ENCODE data around the gene COL23A1.
"Not testable (repeated sequence)": the region's sequence is repeated elsewhere in the genome, so short reads cannot be mapped to it uniquely, and the experiment has no call there.

COL23A1 gene

DNA sequence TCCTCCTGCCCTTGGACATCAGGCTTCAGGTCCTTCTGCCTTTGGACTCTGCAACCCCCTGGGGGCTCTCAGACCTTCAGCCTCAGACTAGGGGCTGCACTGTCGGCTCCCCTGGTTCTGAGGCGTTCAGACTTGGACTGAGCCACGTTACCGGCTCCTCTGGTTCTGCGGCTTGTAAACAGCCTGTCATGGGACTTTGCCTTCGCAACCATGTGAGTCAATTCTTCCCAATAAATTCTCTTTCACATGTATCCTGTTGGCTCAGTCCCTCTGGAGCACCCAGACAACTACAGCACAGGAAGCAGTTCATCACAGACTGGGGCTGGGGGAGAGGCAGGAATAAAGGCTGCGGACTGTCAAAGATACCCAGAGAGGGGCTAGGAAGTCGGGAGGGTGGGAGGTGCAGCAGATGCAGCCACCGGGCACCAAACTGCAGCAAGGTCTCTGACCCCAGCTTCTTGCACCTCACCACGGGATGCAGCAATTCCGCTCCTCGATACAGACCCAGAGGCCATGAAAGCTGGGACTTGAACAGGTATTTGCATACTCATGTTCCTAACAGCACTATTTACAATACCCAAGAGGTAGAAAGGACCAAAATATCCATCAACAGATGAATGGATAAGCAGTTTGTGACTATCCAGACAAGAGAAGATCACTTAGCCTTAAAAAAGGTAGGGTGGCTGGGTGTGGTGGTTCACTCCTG, 100.8 kb downstream of the COL23A1 start:
- no peaks in the 10 kb centered on the region for H3K36me3 ChIP-seq
- peaks cover 52 to 57% of the 10 kb centered on the region in 2 experiments for H3K4me1 ChIP-seq (ENCODE audit: control insufficient read depth in 1 of 2, insufficient read depth in 1 of 2, low read depth in 1 of 2, low read length in 1 of 2)
- TF ChIP-seq, protein P1, sequence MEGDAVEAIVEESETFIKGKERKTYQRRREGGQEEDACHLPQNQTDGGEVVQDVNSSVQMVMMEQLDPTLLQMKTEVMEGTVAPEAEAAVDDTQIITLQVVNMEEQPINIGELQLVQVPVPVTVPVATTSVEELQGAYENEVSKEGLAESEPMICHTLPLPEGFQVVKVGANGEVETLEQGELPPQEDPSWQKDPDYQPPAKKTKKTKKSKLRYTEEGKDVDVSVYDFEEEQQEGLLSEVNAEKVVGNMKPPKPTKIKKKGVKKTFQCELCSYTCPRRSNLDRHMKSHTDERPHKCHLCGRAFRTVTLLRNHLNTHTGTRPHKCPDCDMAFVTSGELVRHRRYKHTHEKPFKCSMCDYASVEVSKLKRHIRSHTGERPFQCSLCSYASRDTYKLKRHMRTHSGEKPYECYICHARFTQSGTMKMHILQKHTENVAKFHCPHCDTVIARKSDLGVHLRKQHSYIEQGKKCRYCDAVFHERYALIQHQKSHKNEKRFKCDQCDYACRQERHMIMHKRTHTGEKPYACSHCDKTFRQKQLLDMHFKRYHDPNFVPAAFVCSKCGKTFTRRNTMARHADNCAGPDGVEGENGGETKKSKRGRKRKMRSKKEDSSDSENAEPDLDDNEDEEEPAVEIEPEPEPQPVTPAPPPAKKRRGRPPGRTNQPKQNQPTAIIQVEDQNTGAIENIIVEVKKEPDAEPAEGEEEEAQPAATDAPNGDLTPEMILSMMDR (IDR thresholded peaks at IDR 0.05): no peak
- no peaks in the 10 kb centered on the region for H3K9me3 ChIP-seq
- H3K4me3 ChIP-seq (ENCODE audit: low read depth in 1 of 2, low read length in 1 of 2): no peak overlapping the region
- H3K27me3 ChIP-seq: no peaks in the 10 kb centered on the region
- peak overlapping the region; percentile 14 for H3K27ac ChIP-seq

DNA sequence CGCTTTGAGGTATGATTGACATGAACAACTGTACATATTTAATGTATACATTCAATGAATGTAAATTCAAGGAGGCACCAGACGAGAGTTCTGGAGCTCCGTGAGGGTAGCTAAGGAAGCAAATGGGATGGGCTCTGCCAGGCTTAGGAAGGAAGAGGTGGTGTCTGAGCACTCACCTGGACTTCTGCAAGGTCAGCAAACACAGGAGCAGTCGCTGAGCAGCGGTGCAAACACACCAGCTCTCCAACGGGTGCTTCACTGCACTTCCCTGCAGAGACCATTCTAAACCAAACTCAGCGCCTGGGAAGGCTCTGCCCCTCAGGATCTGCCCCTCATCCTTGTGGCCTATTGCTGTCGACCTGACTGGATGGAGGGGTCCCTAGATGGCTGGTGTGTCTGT, 101.5 kb downstream of the COL23A1 start:
- Histone ChIP-seq H3K9me3 (no peaks in the 10 kb centered on the region), H3K27ac (peak overlapping the region; percentile 14)
- TF ChIP-seq, protein P1 (IDR thresholded peaks at IDR 0.05): no peak

DNA sequence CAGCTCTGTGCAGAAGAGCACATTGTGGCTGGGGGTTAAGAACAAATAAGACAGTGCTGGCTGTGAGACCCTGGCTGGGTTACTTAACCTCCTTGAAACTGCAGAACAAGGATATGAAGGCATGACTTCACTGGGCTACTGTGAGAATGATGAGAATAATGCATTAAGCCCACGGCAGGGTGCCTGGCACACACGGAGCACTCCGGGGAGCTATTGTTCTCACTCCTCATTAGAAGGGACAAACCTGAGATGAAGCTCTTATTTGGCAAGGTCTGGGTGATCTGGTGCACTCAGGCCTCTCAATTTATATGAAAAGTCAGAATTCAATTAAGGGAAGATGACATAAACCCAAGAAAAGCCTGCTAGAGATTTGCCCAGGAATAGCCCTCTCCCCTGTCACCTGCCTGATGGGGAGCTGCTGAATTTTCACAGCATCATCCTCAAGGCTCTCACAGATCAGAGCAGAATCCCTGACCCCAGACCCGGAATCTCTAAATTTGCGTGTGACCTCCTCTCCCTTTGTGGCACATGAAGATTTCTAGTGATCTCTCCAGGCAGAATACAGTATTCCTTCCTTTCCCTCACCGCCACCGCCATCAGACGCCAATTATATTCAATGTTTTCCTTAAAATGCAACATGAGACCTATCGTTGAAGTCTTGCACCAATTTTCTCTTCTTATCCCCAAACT, 102.1 kb downstream of the COL23A1 start:
- H3K36me3 ChIP-seq: no peaks in the 10 kb centered on the region
- H3K27me3 ChIP-seq: no peaks in the 10 kb centered on the region
- TF ChIP-seq, protein P1 (IDR thresholded peaks at IDR 0.05): no peak
- H3K27ac ChIP-seq: no peak overlapping the region
- no peaks in the 10 kb centered on the region for H3K9me3 ChIP-seq
- no peak overlapping the region for H3K4me3 ChIP-seq (ENCODE audit: low read depth in 1 of 2, low read length in 1 of 2)
- peaks cover 62 to 69% of the 10 kb centered on the region in 2 experiments for H3K4me1 ChIP-seq (ENCODE audit: control insufficient read depth in 1 of 2, insufficient read depth in 1 of 2, low read depth in 1 of 2, low read length in 1 of 2)

More for the DNA sequence above, 101.5 kb downstream of the COL23A1 start:
- Histone ChIP-seq H3K4me1 (ENCODE audit: control insufficient read depth in 1 of 2, insufficient read depth in 1 of 2, low read depth in 1 of 2, low read length in 1 of 2) (peaks cover 57 to 65% of the 10 kb centered on the region in 2 experiments), H3K36me3 (no peaks in the 10 kb centered on the region), H3K4me3 (ENCODE audit: low read depth in 1 of 2, low read length in 1 of 2) (no peak overlapping the region), H3K27me3 (no peaks in the 10 kb centered on the region)

DNA sequence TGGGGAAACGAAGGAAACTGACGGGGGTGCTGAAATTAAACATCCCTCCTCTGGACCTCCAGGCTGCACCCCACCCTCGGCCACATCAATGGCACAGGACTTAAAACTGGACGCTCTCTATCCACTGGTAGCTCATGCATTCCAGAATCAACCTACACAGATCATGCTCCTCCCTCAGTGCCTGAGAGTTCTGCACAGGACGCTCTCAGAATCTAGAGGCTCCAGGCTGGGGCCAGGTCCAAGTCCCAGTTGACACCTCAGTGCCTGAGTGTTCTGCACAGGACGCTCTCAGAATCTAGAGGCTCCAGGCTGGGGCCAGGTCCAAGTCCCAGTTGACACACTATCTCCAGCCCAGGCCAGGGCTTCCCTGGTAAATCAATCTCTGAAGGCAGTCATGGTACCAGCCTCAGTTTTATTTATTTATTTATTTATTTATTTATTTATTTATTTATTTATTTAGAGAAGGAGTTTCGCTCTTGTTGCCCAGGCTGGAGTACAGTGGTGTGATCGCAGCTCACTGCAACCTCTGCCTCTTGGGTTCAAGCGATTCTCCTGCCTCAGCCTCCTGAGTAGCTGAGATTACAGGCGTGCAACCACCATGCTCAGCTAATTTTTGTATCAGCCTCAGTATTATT, 103.2 kb downstream of the COL23A1 start:
- peaks cover 62 to 69% of the 10 kb centered on the region in 2 experiments for H3K4me1 ChIP-seq (ENCODE audit: control insufficient read depth in 1 of 2, insufficient read depth in 1 of 2, low read depth in 1 of 2, low read length in 1 of 2)
- H3K9me3 ChIP-seq, H3K27me3 ChIP-seq, H3K36me3 ChIP-seq: not testable (repeated sequence)
- peak overlapping the region; percentile 61 for H3K27ac ChIP-seq
- peak overlapping the region; percentile 37 to 38 for H3K4me3 ChIP-seq (ENCODE audit: low read depth in 1 of 2, low read length in 1 of 2)

DNA sequence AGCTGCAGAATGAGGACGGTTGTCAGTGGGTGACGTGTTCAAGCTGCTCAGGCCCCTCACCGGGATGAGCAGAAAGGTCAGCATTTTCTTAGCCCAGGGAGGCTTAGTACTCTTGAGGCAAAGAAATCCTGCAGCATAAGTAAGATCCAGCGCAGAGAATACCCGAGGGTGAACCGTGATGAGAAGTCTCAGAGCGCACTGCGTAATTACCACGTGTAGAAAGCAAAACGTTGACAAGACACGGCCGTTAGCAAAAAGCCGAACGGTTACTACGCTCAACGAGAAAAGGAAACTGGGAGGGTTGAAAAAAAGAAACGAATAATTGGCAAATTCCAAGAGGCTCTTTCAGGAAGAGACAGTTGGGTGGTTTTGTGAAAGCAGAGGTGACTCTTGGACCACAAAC, 104.0 kb downstream of the COL23A1 start:
- Histone ChIP-seq H3K27me3 (no peaks in the 10 kb centered on the region), H3K27ac (peak overlapping the region; percentile 61), H3K4me3 (ENCODE audit: low read depth in 1 of 2, low read length in 1 of 2) (peak overlapping the region; percentile 37 to 38), H3K9me3 (no peaks in the 10 kb centered on the region), H3K4me1 (ENCODE audit: control insufficient read depth in 1 of 2, insufficient read depth in 1 of 2, low read depth in 1 of 2, low read length in 1 of 2) (peaks cover 59 to 62% of the 10 kb centered on the region in 2 experiments), H3K36me3 (no peaks in the 10 kb centered on the region)
- TF ChIP-seq, protein P1 (IDR thresholded peaks at IDR 0.05): no peak

All from neutrophil (primary cell).